NCI-H748 (cell line): ENCODE data around the gene FAF2.
"Not testable (repeated sequence)": the region's sequence is repeated elsewhere in the genome, so short reads cannot be mapped to it uniquely, and the experiment has no call there.

ENCODE experiments used
- DNase-seq: peaks from one replicate; lab custom pipeline; 2025; ENCODE audit not compliant: unreplicated experiment; lab: John Stamatoyannopoulos, UW

The FAF2 gene

GRCh38 chr5:176416965-176417364, 31.2 kb upstream of the FAF2 start:
- DNase-seq = no peak

- DNase-seq = no peak
These were observed 29.9 kb upstream of the FAF2 start for GRCh38 chr5:176418251-176418650.

- DNase-seq = no peak
These were observed 28.1 kb upstream of the FAF2 start for GRCh38 chr5:176420086-176420485.

GRCh38 chr5:176420972-176421544, 27.1 kb upstream of the FAF2 start:
- no peak for DNase-seq

GRCh38 chr5:176424181-176424580, 24.0 kb upstream of the FAF2 start:
- no peak for DNase-seq

GRCh38 chr5:176425138-176425537, 23.0 kb upstream of the FAF2 start:
- no peak for DNase-seq

- no peak for DNase-seq
These were observed 22.4 kb upstream of the FAF2 start for GRCh38 chr5:176425791-176426190.

- no peak for DNase-seq
These were observed 21.3 kb upstream of the FAF2 start for GRCh38 chr5:176426876-176427275.

- no peak for DNase-seq
These were observed 20.2 kb upstream of the FAF2 start for GRCh38 chr5:176427971-176428370.

- DNase-seq = no peak
These were observed 18.2 kb upstream of the FAF2 start for GRCh38 chr5:176429972-176430371.

GRCh38 chr5:176432707-176433106, 15.5 kb upstream of the FAF2 start:
- DNase-seq = no peak

GRCh38 chr5:176436656-176437055, 11.5 kb upstream of the FAF2 start:
- DNase-seq = no peak

- no peak for DNase-seq
These were observed 9.0 kb upstream of the FAF2 start for GRCh38 chr5:176438959-176439757.

- no peak for DNase-seq
These were observed 7.1 kb upstream of the FAF2 start for GRCh38 chr5:176440927-176441706.

GRCh38 chr5:176441921-176442323, 6.3 kb upstream of the FAF2 start:
- DNase-seq = no peak

GRCh38 chr5:176442911-176443310, 5.3 kb upstream of the FAF2 start:
- DNase-seq = not testable (repeated sequence)

GRCh38 chr5:176444742-176445141, 3.4 kb upstream of the FAF2 start:
- no peak for DNase-seq

GRCh38 chr5:176446028-176446665, 2.0 kb upstream of the FAF2 start:
- no peak for DNase-seq

GRCh38 chr5:176446884-176447590, 1.1 kb upstream of the FAF2 start:
- DNase-seq = no peak

GRCh38 chr5:176447591-176447977, 601 bp upstream of the FAF2 start:
- no peak for DNase-seq

GRCh38 chr5:176450077-176450476, 1.9 kb downstream of the FAF2 start:
- DNase-seq = no peak
